Type B pancreatic cell (in vitro differentiated cells): Measurements from ENCODE around the gene PARP3. TPM values are rescaled to one million over a fixed set of nuclear protein-coding genes. Genes with fewer than 3 reads are reported as not detected.

Experiments
- DNase-seq: peaks from one replicate; pipeline ENCODE4 v3.0.0; 2021; ENCODE audit warnings: mixed read lengths; ENCODE audit not compliant: unreplicated experiment; ENCODE audit errors: extremely low spot score
- H3K27ac Mint-ChIP-seq: 2 replicates; pipeline ENCODE4 v1.8.0; 2021; ENCODE audit warnings: mild to moderate bottlenecking, mixed read lengths
- H3K27me3 Mint-ChIP-seq: 2 replicates; pipeline ENCODE4 v1.8.0; 2021; ENCODE audit warnings: mixed read lengths
- H3K36me3 Mint-ChIP-seq: 2 replicates; pipeline ENCODE4 v1.8.0; 2021; ENCODE audit warnings: mixed read lengths
- H3K4me1 Mint-ChIP-seq: one replicate; pipeline ENCODE4 v1.8.0; 2021; ENCODE audit warnings: mixed read lengths; ENCODE audit not compliant: unreplicated experiment
- H3K4me3 Mint-ChIP-seq: 2 replicates; pipeline ENCODE4 v1.8.0; 2021; ENCODE audit warnings: mild to moderate bottlenecking, mixed read lengths
- H3K9me3 Mint-ChIP-seq: 2 replicates; pipeline ENCODE4 v1.8.0; 2021; ENCODE audit warnings: mixed read lengths
- total RNA-seq: library from RNA; stranded (reverse); gene quantifications from 2 replicates; pipeline ENCODE4 v1.2.1, GENCODE V29; 2021; ENCODE audit warnings: low replicate concordance
- TF ChIP-seq, protein P1 (sequence below): fragments of 200-600 bp; sonication (generic); conservative IDR thresholded peaks from 2 replicates; pipeline ENCODE4 v1.5.0; 2021; ENCODE audit warnings: antibody characterized with exemption, mild to moderate bottlenecking

The PARP3 gene
- total RNA-seq, 1 donor from 2014 or later: 6.6 TPM

DNA sequence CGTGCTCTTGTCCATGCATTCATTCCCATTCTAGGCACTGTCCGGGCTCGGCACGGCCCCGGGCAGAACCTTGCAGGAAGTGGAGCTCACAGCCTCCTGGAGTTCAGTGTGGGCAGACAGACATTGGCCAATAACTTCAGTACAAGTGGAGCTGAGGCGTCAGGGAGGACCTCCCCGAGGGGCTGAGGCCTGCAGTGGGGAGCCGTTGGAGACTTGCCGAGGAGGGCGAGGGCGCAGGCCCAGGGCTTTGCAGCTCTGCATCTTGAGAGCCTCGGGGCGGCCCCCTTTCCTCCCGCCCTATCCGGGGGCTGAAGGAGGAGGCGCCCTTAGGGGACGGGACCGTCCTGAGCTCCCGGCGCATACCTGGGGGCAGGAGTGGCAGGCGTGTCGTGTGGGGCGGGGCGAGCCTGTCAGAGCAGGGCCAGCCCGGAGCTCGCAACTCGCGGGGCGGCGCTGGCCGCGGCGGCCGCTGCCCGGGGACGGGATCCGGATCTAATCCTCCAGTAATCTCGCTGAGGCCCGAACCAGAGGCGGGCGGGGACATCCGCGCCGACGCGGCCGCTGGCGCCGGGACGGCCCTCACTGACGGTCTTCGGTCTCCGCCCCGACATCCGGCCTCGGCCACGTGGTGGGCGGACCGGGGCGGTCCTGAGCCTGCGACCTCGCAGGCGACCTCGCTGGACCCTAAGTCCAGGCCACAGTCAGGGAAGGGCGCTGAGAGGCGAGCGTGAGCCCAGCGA lies 40.8 kb downstream of the PARP3 start, which contains the start of gene ACY1:
Gene ACY1 (plus strand): TSS at position 698 of the 740 bp plus-strand sequence. CDS start 530 bp downstream, outside the sequence.
- peak within 1 kb of the TSS; percentile 94 for H3K4me3 Mint-ChIP-seq
- peak; percentile 87 for DNase-seq
- H3K4me1 Mint-ChIP-seq: peaks cover 13% of the 10 kb centered on the region
- H3K36me3 Mint-ChIP-seq: no peaks in the 10 kb centered on the region
- H3K9me3 Mint-ChIP-seq: no peaks in the 10 kb centered on the region
- TF ChIP-seq, protein P1, sequence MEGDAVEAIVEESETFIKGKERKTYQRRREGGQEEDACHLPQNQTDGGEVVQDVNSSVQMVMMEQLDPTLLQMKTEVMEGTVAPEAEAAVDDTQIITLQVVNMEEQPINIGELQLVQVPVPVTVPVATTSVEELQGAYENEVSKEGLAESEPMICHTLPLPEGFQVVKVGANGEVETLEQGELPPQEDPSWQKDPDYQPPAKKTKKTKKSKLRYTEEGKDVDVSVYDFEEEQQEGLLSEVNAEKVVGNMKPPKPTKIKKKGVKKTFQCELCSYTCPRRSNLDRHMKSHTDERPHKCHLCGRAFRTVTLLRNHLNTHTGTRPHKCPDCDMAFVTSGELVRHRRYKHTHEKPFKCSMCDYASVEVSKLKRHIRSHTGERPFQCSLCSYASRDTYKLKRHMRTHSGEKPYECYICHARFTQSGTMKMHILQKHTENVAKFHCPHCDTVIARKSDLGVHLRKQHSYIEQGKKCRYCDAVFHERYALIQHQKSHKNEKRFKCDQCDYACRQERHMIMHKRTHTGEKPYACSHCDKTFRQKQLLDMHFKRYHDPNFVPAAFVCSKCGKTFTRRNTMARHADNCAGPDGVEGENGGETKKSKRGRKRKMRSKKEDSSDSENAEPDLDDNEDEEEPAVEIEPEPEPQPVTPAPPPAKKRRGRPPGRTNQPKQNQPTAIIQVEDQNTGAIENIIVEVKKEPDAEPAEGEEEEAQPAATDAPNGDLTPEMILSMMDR: peak; percentile 48
- H3K27ac Mint-ChIP-seq: peak within 1 kb of the TSS; percentile 98
- no peaks in the 10 kb centered on the region for H3K27me3 Mint-ChIP-seq

DNA sequence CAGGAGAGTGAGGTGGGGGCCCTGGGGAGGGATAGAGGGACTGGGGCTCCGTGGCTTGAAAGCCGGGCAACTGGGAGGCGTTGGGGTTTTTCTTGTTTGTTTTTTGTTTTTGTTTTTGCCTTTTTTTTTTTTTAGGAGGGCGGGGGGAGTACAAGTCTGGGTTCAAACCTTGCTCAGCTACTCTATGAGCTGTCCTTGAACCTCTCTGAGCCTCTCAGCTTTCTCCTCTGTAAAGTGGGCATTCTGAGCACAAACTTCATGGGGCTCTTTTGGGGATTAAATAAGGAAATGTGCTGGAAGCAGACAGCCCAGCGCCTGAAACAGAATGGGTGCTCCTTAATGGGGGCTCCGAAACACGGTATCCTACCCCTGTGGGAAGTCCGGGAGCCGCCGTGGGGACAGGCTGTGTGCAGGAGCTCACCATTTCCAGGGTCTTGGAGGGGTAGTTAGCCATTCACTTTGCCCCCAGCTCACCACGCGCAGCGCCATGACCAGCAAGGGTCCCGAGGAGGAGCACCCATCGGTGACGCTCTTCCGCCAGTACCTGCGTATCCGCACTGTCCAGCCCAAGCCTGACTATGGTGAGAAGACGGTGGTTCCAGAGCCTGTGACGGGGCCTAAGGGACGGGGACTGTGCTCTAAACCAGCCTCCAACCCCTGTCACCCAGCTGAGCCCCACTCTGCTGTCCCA lies 41.6 kb downstream of the PARP3 start:
- Mint-ChIP-seq H3K27ac (peak overlapping the region; percentile 98), H3K9me3 (no peaks in the 10 kb centered on the region), H3K27me3 (no peaks in the 10 kb centered on the region), H3K36me3 (no peaks in the 10 kb centered on the region), H3K4me3 (peak overlapping the region; percentile 94), H3K4me1 (peaks cover 13% of the 10 kb centered on the region)
- TF ChIP-seq, protein P1: no peak
- DNase-seq: no peak

DNA sequence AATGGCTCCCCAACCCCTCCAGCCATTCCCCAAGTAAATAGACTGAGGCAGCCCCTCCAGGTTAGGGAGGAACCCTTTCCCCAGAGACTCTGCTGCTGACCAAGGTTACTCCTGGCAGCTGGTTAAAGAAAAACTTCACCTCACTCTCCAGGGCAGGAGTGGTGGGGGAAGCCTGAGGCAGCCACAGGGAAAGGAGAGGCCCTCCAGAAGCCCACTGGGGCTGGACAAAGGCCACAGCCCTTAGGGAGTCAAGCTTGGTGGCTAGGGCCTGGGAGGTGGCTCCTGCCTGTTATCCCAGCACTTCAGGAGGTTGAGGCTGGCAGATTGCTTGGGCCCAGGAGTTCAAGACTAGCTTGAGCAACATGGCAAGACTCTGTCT lies 42.1 kb downstream of the PARP3 start:
- H3K27me3 Mint-ChIP-seq: no peaks in the 10 kb centered on the region
- H3K27ac Mint-ChIP-seq: peak overlapping the region; percentile 98
- peaks cover 13% of the 10 kb centered on the region for H3K4me1 Mint-ChIP-seq
- TF ChIP-seq, protein P1: no peak
- DNase-seq: no peak
- H3K9me3 Mint-ChIP-seq: no peaks in the 10 kb centered on the region
- no peaks in the 10 kb centered on the region for H3K36me3 Mint-ChIP-seq
- H3K4me3 Mint-ChIP-seq: peak overlapping the region; percentile 94

DNA sequence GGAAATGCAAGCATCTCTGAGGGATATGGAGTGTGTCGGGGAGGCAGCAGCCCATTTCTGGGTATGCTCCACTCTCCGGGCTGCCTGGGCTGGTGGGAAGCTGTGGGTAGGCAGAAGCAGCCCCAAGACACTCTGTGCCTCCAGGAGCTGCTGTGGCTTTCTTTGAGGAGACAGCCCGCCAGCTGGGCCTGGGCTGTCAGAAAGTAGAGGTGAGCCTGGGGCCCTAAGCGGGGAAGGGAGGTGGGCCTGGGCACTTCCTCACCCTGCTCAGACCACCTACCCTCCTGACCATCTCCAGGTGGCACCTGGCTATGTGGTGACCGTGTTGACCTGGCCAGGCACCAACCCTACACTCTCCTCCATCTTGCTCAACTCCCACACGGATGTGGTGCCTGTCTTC lies 42.9 kb downstream of the PARP3 start:
- TF ChIP-seq, protein P1: no peak
- no peaks in the 10 kb centered on the region for H3K27me3 Mint-ChIP-seq
- H3K4me3 Mint-ChIP-seq: peak overlapping the region; percentile 81
- H3K4me1 Mint-ChIP-seq: peaks cover 13% of the 10 kb centered on the region
- H3K9me3 Mint-ChIP-seq: no peaks in the 10 kb centered on the region
- H3K27ac Mint-ChIP-seq: peak overlapping the region; percentile 78
- H3K36me3 Mint-ChIP-seq: no peaks in the 10 kb centered on the region
- DNase-seq: no peak

DNA sequence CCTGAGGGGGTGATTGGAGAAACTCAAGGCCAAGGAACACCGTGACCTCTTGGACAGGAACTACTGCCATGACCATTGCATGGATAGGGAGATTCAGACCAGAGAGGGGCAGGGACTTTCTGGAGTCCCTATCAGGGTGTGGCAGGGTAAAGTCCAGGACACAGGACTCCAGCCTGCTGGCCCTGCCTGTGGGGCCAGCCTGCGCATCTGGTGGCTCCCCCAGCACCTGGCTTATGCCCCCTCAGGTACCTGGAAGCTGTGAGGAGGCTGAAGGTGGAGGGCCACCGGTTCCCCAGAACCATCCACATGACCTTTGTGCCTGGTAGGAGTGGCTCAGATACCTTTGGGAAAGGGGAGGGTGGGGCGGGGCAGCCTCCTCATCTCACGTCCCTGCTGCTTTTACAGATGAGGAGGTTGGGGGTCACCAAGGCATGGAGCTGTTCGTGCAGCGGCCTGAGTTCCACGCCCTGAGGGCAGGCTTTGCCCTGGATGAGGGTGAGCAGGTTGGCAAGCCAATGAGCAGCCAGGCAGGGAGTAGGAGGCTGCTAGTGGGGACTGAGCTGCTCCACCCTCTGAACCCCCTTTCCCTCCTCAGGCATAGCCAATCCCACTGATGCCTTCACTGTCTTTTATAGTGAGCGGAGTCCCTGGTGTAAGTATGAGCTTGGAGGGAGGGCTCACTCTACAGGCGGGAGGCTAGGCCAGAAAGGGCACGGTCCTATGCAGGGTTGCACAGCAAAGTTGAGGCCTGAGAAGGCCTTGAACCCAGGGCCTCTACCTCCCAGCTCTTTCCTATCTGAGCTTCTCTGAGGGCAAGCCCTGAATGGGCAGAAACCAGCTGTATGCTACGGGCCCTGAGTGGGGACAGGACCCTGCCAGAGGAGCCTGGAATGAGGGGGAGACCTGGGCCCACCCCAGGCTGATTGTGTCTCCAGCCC lies 44.1 kb downstream of the PARP3 start:
- Mint-ChIP-seq H3K4me1 (peaks cover 13% of the 10 kb centered on the region), H3K27me3 (no peaks in the 10 kb centered on the region), H3K27ac (peak overlapping the region; percentile 78), H3K9me3 (no peaks in the 10 kb centered on the region), H3K4me3 (no peak overlapping the region), H3K36me3 (peaks cover 2% of the 10 kb centered on the region)
- TF ChIP-seq, protein P1: no peak
- no peak for DNase-seq
